ENCODE measurements around the gene GOLGA8A.
"Not testable (repeated sequence)": the region's sequence is repeated elsewhere in the genome, so short reads cannot be mapped to it uniquely, and the experiment has no call there.

GOLGA8A gene

GRCh38 chr15:34408973-34409372 is 28.6 kb downstream of the GOLGA8A start:
- not testable (repeated sequence) for DNase-seq

- not testable (repeated sequence) for DNase-seq
These were observed 33.7 kb downstream of the GOLGA8A start for GRCh38 chr15:34403899-34404298.

DNA sequence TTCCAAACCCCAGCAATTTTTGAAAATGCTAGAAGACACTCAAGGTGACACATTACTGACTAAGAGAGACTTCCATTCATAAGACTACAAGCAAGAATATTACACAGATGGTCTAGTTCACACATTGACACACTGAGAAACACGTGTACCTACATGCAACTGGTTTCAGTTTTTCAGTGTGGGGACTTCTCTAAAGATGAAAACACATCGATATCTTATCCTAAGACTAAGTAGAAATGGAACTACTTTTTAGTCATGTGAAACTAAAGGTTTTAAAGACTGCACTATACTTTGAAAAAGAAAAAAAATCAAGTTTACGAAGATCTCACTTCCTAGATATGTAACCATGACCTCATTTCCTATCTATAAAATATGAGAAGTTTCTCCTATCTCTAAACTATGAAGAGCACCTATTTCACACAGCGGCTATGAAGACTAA is 34.4 kb downstream of the GOLGA8A start:
- not testable (repeated sequence) for DNase-seq

GRCh38 chr15:34397637-34398259 is 39.9 kb downstream of the GOLGA8A start:
- DNase-seq, result not testable (repeated sequence)

GRCh38 chr15:34392981-34393380 is 44.6 kb downstream of the GOLGA8A start:
- DNase-seq, result not testable (repeated sequence)

DNA sequence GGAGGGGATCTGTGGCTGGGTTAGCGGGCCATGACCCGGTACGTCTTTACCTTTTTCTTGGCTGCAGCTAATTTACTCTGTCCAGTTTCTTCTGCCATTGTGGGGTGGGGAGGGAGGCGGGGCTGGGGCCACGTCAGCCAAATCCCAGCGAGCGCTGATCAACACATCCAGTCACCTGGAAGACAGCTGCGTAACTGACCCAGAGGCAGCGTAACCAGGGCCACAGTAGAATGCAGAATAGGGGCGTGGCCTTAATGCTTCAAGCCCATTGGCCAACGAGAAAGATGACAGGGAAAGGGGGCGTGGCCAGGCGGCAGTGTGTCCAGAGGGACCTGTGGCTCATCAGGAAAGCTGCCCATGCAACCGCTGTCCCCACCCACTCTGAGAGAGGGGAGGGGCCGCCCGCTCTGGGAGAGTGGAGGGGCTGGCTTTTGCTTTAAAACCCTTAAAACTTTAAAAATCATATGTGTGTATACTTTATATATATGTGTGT is 48.0 kb downstream of the GOLGA8A start:
- DNase-seq, result not testable (repeated sequence)

All from SIG-M5 (cell line).